Epidermal melanocyte (primary cell): ENCODE data around the gene RBM48.
"Not testable (repeated sequence)": the region's sequence is repeated elsewhere in the genome, so short reads cannot be mapped to it uniquely, and the experiment has no call there.

ENCODE experiments used
- DNase-seq: peaks from one replicate; pipeline ENCODE4 v3.0.0; 2011; ENCODE audit warnings: low spot score; ENCODE audit not compliant: insufficient read length

RBM48 gene

DNA sequence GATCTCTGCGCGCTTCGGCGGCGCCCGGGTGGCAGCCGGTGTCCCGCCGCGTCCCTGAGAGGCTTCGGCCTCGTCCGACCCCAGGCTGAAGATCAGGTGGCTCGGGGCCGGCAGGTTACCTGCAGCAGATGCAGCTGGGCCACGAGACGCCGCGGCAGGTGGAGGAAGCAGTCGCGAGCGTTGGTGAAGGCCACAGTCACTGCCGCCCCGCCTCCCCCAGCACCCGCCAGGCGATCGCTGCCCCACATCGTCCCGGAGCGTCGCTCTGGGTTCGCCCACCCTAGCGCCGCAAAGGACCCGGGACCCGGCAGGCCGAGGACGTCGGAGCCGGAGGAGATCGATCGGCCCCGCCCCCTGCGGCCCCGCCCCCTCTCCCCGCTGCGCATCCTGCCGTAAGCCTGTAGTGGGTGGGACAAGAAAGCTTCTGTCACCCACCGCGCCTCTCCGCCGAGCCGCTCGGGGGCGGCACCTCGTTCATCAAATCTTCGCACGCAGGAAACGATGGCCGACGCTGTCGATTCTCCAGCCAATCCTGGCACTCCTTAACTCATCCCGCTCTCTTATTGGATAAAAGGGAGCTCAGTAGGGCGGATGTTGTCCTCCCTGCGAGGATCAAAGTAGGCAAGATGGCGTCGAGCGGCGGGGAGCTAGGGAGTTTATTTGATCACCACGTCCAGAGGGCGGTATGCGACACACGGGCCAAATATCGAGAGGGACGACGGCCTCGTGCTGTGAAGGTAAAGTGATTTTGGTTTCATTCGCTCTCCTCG, at the start of gene RBM48, which contains the start of gene PEX1:
RBM48 (plus strand) TSS at position 608 of the 770 bp plus-strand sequence; CDS start at position 627, 19 bp downstream.
PEX1 (minus strand) TSS at position 333 of the 770 bp plus-strand sequence; CDS start at position 248, 85 bp downstream.
- DNase-seq, result peak; percentile 93

DNA sequence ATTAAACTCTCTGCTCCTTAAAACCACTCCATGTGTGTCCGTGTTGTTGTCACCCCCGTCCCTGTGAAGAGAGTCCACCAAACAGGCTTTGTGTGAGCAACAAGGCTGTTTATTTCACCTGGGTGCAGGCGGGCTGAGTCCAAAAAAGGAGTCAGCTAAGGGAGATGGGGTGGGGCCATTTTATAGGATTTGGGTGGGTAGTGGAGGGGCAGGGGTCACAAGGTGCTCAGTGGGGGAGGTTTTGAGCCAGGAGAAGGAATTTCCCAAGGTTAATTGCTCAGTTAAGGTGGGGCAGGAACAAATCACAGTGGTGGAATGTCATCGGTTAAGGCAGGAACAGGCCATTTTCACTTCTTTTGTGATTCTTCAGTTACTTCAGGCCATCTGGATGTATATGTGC, 49.4 kb upstream of the RBM48 start:
- not testable (repeated sequence) for DNase-seq

DNA sequence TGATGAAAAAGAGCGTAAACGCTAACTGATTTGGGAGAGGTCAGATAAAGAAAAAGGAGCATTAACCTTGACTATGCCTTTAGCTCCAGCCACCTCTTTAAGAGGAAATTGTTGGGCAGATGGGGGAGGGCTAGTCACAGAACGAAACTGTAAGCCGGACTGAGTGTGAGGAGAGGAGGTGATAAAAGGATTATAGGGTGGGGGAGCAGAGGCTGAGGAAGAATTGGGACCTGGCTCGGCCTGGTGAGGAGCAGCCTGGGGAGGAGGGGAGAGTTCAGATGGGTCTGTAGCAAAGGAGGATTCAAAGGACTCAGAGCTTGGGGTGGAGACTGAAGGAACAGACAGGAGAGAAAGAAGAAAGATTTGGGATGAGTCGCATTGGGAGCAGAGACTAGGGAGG, 45.0 kb upstream of the RBM48 start:
- DNase-seq, result not testable (repeated sequence)

GRCh38 chr7:92484226-92484625, 44.4 kb upstream of the RBM48 start:
- not testable (repeated sequence) for DNase-seq

DNA sequence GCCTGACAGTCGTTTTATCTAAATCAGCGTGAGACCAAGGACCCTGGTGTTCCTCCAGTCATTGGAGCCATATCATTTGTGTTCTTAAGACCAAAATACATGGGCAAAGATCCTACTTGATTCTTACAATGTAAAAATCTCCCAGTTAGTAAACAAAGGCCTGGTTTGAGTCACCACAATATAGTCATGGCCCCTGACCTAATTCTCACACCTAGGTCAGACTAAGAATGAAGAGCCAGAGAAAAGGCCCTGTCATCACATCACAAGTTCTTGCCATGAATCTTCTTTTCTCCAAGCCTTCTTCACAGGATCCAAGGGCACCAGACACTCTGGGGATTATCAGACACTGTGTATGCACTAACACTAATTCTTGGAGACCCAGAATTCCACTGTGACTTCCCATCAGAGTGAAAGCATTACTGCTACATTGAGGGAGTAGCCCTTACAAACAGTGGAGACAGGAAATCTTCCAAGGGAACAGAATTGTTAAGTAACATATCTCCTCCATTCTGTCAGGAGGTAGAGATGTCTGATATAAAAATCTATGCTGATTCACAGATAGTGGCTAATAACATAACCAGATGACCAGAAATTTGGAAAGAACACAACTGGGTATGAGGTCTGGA, 43.2 kb upstream of the RBM48 start:
- no peak for DNase-seq

- no peak for DNase-seq
Measured at GRCh38 chr7:92485974-92486373, 42.6 kb upstream of the RBM48 start.

DNA sequence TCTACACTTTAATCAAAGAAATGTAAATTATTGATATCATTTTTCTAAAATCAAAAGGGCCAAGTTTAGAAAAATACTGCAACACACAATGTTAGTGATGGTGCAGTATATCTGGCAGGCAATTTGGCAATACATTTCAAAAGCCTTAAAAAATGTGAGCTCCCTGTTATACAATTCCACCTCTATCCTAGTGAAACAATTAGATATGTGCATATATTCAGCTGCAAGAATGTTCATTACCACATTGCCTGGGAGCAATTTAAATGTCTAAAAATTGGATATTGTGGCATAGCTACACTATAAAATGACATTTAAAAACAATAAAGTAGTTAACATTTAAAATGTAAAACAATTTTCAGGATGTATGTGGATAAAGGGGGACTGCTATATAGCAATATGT, 40.8 kb upstream of the RBM48 start:
- no peak for DNase-seq

DNA sequence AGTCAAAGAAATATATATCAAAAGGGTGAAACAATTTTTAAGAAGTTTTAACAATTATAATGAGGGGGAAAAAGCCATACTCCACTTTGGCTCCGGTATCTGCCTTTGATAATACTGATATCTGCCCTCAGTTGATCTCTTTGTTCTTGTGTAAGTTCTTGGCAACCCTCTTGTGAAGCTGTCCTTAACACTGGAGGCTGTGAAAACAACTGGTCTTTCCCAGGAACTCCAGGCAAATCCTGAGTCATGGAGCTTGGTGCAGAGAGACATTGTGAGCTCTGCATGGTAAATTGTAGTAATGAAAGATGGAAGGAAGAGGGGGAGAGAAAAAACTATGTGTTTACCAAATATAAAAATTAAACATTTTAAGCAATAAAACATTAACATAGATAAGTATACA, 39.0 kb upstream of the RBM48 start:
- DNase-seq, result no peak

- no peak for DNase-seq
Measured at GRCh38 chr7:92496876-92497275, 31.7 kb upstream of the RBM48 start.

- DNase-seq, result no peak
Measured at GRCh38 chr7:92498557-92498956, 30.0 kb upstream of the RBM48 start.

DNA sequence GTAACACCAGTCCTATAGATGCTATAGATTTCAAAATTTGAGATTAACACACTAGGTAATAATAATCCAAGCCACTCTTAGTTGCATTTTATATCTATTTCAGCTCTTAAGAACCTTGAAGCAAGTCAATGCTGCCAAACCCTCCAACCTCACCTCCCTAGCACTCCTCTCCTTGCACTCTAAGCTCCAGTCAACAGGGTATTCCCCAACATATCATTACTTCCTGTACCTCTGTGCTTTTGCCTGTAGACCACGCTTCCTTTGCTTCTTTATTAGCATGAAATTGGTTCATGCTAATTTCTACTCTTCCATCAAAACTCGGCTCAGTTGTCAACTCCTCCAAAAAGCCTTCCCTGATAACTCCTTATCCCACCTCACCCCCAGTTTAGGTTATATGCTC, 24.8 kb upstream of the RBM48 start:
- no peak for DNase-seq

GRCh38 chr7:92504563-92504962, 24.0 kb upstream of the RBM48 start:
- no peak for DNase-seq

GRCh38 chr7:92506363-92506762, 22.2 kb upstream of the RBM48 start:
- no peak for DNase-seq

- no peak for DNase-seq
Measured at GRCh38 chr7:92508946-92509345, 19.6 kb upstream of the RBM48 start.

DNA sequence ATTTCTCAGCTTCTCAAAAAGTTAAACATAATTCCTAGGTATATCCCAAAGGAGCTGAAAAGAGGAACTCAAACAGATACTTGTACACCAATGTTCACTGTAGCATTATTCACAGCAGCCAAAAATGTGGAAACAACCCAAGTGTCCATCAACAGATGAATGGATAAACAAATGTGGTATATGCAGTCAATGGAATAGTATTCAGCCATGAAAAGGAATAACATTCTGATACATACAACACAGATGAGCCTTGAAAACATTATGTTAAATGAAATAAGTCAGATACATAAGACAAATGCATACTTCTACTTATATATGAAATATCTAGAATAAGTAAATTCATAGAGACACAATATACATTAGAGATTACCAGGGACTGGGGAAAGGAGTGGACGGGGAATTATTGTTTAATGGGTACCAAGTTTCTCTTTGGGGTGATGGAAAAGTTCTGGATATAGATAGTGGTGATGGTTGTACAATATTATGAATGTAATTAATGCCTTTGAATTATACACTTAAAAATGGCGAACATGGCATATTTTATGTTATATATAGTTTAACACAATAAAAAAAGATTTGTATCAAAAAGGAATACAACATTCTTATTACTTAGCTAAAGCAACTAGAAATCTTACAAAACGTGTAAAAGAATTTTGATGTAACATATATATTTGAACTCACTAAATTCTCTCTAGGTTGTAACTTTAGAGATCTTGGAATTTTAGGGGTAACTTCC, 15.3 kb upstream of the RBM48 start:
- DNase-seq, result no peak

DNA sequence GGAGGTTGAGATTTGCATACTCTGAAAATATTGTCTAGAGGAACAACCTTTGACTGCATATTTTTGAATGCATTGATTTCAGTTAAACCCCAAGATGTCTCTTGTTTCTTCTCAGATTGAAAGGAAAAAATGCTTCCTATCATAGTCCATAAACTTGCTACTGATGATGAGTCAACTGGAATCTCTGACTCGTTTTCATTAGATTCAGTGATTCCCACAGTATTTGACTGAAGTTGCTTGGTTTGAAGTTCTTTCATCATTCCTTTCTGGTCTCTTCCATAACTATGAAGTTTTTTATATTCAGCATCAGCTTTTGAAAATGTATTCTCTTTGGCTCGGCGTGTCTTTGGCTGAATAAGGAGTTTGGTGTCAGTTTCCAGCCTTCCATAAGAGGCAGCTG, 11.0 kb upstream of the RBM48 start:
- DNase-seq, result no peak

DNA sequence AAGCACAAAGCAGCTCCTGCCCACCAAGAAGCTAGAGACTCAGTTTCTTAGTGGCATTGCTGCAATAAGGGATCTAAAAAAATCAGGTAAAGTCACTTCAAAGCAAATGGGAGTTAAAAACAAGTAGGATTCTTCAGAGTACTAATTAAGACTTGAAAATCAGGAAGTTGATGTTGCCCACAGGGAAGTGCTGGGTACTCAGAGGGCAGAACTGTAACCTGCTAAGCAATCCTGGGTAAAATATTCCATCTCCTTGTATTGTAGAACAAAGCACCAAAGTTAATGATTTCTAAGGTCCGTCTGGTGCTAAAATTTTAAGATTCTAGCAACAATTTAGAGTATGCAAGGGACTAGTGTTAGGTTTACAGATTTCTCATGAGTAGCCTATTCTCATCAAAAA, 8.6 kb upstream of the RBM48 start:
- DNase-seq, result no peak

DNA sequence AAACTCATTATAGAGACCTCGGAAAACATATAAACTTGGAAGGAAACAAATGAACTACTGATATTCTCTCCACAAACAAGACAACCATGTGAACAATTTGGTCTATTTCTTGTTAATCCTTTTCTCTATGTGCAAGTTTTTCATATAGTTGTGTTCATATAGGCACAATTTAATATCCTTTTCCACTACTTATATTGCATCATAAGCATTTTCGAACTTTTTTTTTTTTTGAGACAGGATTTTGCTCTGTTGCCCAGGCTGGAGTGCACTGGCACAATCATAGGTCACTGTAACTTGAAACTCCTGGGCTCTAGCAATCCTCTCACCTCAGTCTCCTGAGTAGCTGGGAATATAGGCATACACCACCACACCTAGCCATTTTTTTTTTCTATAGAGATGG, 5.5 kb upstream of the RBM48 start:
- DNase-seq, result no peak

GRCh38 chr7:92527300-92528187, 1.1 kb upstream of the RBM48 start:
- no peak for DNase-seq

DNA sequence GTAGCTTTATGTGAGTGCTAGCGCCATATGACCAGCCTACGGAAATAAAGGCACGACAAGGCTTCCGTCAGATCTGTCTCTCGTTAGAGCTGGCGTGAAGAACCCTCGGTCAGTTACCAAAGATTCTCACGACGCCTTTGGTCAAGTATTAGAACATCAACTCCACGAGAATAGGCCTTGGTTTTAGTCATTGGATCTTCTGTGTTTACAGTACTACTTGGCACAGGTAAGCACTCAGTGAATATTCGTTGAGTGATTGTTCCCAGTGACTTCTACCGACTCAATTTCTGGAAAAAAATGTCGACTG, 316 bp downstream of the RBM48 start:
- no peak for DNase-seq

DNA sequence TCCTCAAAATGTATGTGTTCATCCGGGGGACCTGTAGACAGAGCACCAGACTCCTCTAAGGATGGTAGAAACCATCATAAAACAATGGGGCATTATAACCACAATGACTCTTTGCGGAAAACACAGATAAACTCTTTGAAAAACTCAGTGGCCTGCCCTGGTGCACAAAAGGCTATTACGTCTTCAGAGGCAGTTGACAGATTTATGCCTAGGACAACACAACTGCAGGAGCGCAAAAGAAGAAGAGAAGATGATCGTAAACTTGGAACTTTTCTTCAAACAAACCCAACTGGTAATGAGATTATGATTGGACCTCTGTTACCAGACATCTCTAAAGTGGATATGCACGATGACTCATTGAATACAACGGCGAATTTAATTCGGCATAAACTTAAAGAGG, 6.0 kb downstream of the RBM48 start:
- no peak for DNase-seq
